ENCODE results near the gene TOGARAM1.

Gene TOGARAM1

DNA sequence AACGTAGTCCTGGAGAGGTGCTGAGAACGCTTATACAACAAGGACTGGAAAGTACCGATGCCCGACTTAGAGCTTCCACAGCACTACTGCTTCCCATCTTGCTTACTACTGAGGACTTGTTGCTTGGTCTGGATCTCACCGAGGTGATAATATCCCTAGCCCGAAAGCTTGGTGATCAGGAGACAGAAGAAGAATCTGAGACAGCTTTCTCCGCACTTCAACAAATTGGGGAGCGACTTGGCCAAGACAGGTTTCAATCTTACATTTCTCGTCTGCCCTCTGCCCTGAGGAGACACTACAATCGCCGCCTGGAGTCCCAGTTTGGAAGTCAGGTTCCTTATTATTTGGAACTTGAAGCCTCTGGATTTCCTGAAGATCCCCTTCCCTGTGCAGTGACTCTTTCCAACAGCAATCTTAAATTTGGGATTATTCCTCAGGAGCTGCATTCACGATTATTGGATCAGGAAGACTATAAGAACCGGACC, 1.1 kb downstream of the TOGARAM1 start:
- Histone ChIP-seq H3K27ac (ENCODE audit: low read depth, low read length) (peak overlapping the region; percentile 88), H3K27me3 (ENCODE audit: control insufficient read depth in 1 of 2, insufficient read depth in 2 of 2, low read length in 2 of 2) (no peaks in the 10 kb centered on the region), H3K9me3 (ENCODE audit: low read length) (no peaks in the 10 kb centered on the region), H3K4me3 (ENCODE audit: low read depth in 1 of 2, low read length in 2 of 2) (peak overlapping the region; percentile 66 to 93), H3K36me3 (ENCODE audit: insufficient read depth, low read length) (no peaks in the 10 kb centered on the region), H3K4me1 (ENCODE audit: insufficient read depth, low read length) (peaks cover 40% of the 10 kb centered on the region), H3K9ac (ENCODE audit: low read length) (peak overlapping the region; percentile 77)

DNA sequence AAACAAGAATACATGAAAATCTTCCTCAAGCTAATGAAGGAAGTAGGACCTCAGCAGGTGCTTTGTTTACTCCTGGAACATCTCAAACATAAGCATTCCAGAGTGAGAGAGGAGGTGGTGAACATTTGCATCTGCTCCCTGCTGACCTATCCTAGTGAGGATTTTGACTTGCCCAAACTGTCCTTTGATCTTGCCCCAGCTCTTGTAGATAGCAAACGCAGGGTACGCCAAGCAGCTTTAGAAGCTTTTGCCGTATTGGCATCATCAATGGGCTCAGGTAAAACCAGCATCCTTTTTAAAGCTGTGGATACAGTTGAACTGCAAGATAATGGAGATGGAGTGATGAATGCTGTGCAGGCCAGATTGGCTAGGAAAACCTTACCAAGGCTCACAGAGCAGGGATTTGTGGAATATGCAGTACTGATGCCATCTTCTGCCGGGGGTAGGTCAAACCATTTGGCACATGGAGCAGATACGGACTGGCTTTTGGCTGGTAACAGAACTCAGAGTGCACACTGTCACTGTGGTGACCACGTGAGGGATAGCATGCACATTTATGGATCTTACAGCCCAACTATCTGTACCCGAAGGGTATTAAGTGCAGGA, 1.9 kb downstream of the TOGARAM1 start:
- Histone ChIP-seq H3K4me1 (ENCODE audit: insufficient read depth, low read length) (peaks cover 35% of the 10 kb centered on the region), H3K4me3 (ENCODE audit: low read depth in 1 of 2, low read length in 2 of 2) (peak overlapping the region; percentile 43 to 93), H3K27me3 (ENCODE audit: control insufficient read depth in 1 of 2, insufficient read depth in 2 of 2, low read length in 2 of 2) (no peaks in the 10 kb centered on the region), H3K9me3 (ENCODE audit: low read length) (no peaks in the 10 kb centered on the region), H3K36me3 (ENCODE audit: insufficient read depth, low read length) (no peaks in the 10 kb centered on the region), H3K27ac (ENCODE audit: low read depth, low read length) (peak overlapping the region; percentile 22), H3K9ac (ENCODE audit: low read length) (peak overlapping the region; percentile 20)

DNA sequence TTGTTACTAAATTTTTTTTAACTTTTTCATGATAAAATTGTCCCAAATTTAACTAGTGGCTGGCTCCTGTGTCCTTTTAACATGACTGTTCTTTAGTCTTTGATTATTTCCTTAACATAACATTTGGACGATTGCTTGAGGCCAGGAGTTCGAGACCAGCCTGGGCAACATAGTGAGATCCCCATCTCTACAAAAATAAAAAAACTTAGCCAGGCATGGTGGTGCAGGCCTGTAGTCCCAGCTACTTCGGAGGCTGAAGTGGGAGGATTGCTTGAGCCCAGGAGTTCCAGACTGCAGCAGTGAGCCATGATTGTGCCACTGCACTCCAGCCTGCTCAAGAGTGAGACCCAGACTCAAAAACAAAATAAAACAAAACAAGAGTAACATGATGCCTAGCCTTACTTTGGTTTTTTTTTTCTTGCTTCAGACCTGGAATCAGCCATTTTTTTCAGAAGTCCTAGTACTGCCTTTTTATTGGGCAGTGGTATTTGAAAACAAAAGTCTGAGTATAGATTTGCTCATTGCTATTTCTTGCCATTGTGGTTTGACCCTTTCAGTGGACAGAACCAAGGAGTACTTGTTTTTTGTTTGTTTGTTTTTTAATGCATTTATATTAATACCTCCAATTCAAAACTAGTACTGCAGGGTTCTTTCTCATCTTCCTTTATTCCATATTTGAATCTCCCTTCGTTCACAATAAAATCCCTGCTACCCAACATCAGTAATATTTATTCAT, 4.8 kb downstream of the TOGARAM1 start:
- Histone ChIP-seq H3K4me3 (ENCODE audit: low read depth in 1 of 2, low read length in 2 of 2) (peak overlapping the region in 1 of 2 donors; percentile 28), H3K4me1 (ENCODE audit: insufficient read depth, low read length) (peaks cover 21% of the 10 kb centered on the region)

GRCh38 chr14:44968714-44969113, 6.7 kb downstream of the TOGARAM1 start:
- Histone ChIP-seq H3K27ac (ENCODE audit: low read depth, low read length) (no peak overlapping the region), H3K4me1 (ENCODE audit: insufficient read depth, low read length) (peaks cover 15% of the 10 kb centered on the region), H3K9me3 (ENCODE audit: low read length) (no peaks in the 10 kb centered on the region), H3K9ac (ENCODE audit: low read length) (no peak overlapping the region), H3K27me3 (ENCODE audit: control insufficient read depth in 1 of 2, insufficient read depth in 2 of 2, low read length in 2 of 2) (no peaks in the 10 kb centered on the region), H3K4me3 (ENCODE audit: low read depth in 1 of 2, low read length in 2 of 2) (peak overlapping the region in 1 of 2 donors; percentile 8), H3K36me3 (ENCODE audit: insufficient read depth, low read length) (no peaks in the 10 kb centered on the region)

More for the DNA sequence above, 4.8 kb downstream of the TOGARAM1 start:
- Histone ChIP-seq H3K27ac (ENCODE audit: low read depth, low read length) (no peak overlapping the region), H3K36me3 (ENCODE audit: insufficient read depth, low read length) (no peaks in the 10 kb centered on the region), H3K27me3 (ENCODE audit: control insufficient read depth in 1 of 2, insufficient read depth in 2 of 2, low read length in 2 of 2) (no peaks in the 10 kb centered on the region), H3K9me3 (ENCODE audit: low read length) (no peaks in the 10 kb centered on the region), H3K9ac (ENCODE audit: low read length) (no peak overlapping the region)

DNA sequence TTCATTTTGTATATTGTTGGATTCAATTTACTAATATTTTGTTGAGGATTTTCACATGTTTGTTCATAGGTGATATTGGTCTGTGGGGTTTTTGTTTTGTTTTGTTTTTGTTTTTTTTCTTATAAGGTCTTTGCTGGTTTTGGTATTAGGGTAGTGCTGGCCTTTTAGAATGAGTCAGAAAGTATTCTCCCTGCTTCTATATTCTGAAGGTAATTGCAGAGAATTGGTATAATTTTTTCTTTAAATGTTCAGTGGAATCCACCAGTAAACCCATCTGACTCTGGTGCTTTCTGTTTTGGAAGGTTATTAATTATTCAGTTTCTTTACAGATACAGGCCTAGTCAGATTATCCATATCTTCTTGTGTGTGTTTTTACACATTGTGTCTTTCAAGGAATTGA, 8.9 kb downstream of the TOGARAM1 start:
- Histone ChIP-seq H3K9ac (ENCODE audit: low read length) (no peak overlapping the region), H3K4me1 (ENCODE audit: insufficient read depth, low read length) (peaks cover 10% of the 10 kb centered on the region), H3K36me3 (ENCODE audit: insufficient read depth, low read length) (no peaks in the 10 kb centered on the region), H3K27ac (ENCODE audit: low read depth, low read length) (no peak overlapping the region), H3K9me3 (ENCODE audit: low read length) (no peaks in the 10 kb centered on the region), H3K4me3 (ENCODE audit: low read depth in 1 of 2, low read length in 2 of 2) (no peak overlapping the region), H3K27me3 (ENCODE audit: control insufficient read depth in 1 of 2, insufficient read depth in 2 of 2, low read length in 2 of 2) (no peaks in the 10 kb centered on the region)

GRCh38 chr14:44971459-44971858, 9.5 kb downstream of the TOGARAM1 start:
- peaks cover 10% of the 10 kb centered on the region for H3K4me1 ChIP-seq (ENCODE audit: insufficient read depth, low read length)
- no peaks in the 10 kb centered on the region for H3K9me3 ChIP-seq (ENCODE audit: low read length)
- H3K4me3 ChIP-seq (ENCODE audit: low read depth in 1 of 2, low read length in 2 of 2): no peak overlapping the region
- H3K27me3 ChIP-seq (ENCODE audit: control insufficient read depth in 1 of 2, insufficient read depth in 2 of 2, low read length in 2 of 2): no peaks in the 10 kb centered on the region
- no peak overlapping the region for H3K27ac ChIP-seq (ENCODE audit: low read depth, low read length)
- H3K9ac ChIP-seq (ENCODE audit: low read length): no peak overlapping the region
- H3K36me3 ChIP-seq (ENCODE audit: insufficient read depth, low read length): no peaks in the 10 kb centered on the region

GRCh38 chr14:44979273-44979672, 17.3 kb downstream of the TOGARAM1 start:
- H3K4me3 ChIP-seq (ENCODE audit: low read depth in 1 of 2, low read length in 2 of 2): no peak overlapping the region
- H3K36me3 ChIP-seq (ENCODE audit: insufficient read depth, low read length): no peaks in the 10 kb centered on the region
- peaks cover 4% of the 10 kb centered on the region for H3K4me1 ChIP-seq (ENCODE audit: insufficient read depth, low read length)
- no peak overlapping the region for H3K9ac ChIP-seq (ENCODE audit: low read length)
- H3K27me3 ChIP-seq (ENCODE audit: control insufficient read depth in 1 of 2, insufficient read depth in 2 of 2, low read length in 2 of 2): no peaks in the 10 kb centered on the region
- no peaks in the 10 kb centered on the region for H3K9me3 ChIP-seq (ENCODE audit: low read length)
- no peak overlapping the region for H3K27ac ChIP-seq (ENCODE audit: low read depth, low read length)

GRCh38 chr14:44979740-44980356, 17.9 kb downstream of the TOGARAM1 start:
- Histone ChIP-seq H3K4me3 (ENCODE audit: low read depth in 1 of 2, low read length in 2 of 2) (no peak overlapping the region), H3K27me3 (ENCODE audit: control insufficient read depth in 1 of 2, insufficient read depth in 2 of 2, low read length in 2 of 2) (no peaks in the 10 kb centered on the region), H3K9me3 (ENCODE audit: low read length) (no peaks in the 10 kb centered on the region), H3K27ac (ENCODE audit: low read depth, low read length) (no peak overlapping the region), H3K9ac (ENCODE audit: low read length) (no peak overlapping the region), H3K4me1 (ENCODE audit: insufficient read depth, low read length) (peaks cover 4% of the 10 kb centered on the region), H3K36me3 (ENCODE audit: insufficient read depth, low read length) (no peaks in the 10 kb centered on the region)

DNA sequence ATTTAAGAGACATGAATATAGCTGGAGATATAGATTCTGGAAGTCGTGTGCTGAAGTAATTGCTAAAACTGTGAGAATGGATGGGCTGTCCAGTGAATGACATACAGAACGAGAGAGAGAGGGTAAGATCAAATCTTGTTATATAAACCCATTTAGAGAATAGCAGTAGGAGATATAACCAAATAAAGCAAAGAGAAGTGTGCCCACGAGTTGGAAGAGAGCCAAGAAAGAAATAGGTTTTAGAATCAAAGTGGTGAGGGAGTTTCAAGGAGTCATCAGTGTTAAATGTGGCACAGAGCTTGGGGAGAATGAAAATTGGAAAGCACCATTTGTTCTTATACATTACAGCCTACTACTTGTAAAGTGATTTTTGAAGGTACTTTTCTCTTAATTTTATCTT, 19.2 kb downstream of the TOGARAM1 start:
- no peak overlapping the region for H3K4me3 ChIP-seq (ENCODE audit: low read depth in 1 of 2, low read length in 2 of 2)
- no peaks in the 10 kb centered on the region for H3K9me3 ChIP-seq (ENCODE audit: low read length)
- H3K27ac ChIP-seq (ENCODE audit: low read depth, low read length): no peak overlapping the region
- no peak overlapping the region for H3K9ac ChIP-seq (ENCODE audit: low read length)
- no peaks in the 10 kb centered on the region for H3K36me3 ChIP-seq (ENCODE audit: insufficient read depth, low read length)
- H3K27me3 ChIP-seq (ENCODE audit: control insufficient read depth in 1 of 2, insufficient read depth in 2 of 2, low read length in 2 of 2): no peaks in the 10 kb centered on the region
- H3K4me1 ChIP-seq (ENCODE audit: insufficient read depth, low read length): peaks cover 4% of the 10 kb centered on the region

GRCh38 chr14:44982594-44982993, 20.6 kb downstream of the TOGARAM1 start:
- H3K4me3 ChIP-seq (ENCODE audit: low read depth in 1 of 2, low read length in 2 of 2): no peak overlapping the region
- H3K27ac ChIP-seq (ENCODE audit: low read depth, low read length): no peak overlapping the region
- H3K4me1 ChIP-seq (ENCODE audit: insufficient read depth, low read length): peaks cover 4% of the 10 kb centered on the region
- no peaks in the 10 kb centered on the region for H3K27me3 ChIP-seq (ENCODE audit: control insufficient read depth in 1 of 2, insufficient read depth in 2 of 2, low read length in 2 of 2)
- no peaks in the 10 kb centered on the region for H3K36me3 ChIP-seq (ENCODE audit: insufficient read depth, low read length)
- H3K9me3 ChIP-seq (ENCODE audit: low read length): no peaks in the 10 kb centered on the region
- H3K9ac ChIP-seq (ENCODE audit: low read length): no peak overlapping the region

- no peaks in the 10 kb centered on the region for H3K36me3 ChIP-seq (ENCODE audit: insufficient read depth, low read length)
- H3K9ac ChIP-seq (ENCODE audit: low read length): no peak overlapping the region
- H3K9me3 ChIP-seq (ENCODE audit: low read length): no peaks in the 10 kb centered on the region
- H3K4me1 ChIP-seq (ENCODE audit: insufficient read depth, low read length): no peaks in the 10 kb centered on the region
- H3K4me3 ChIP-seq (ENCODE audit: low read depth in 1 of 2, low read length in 2 of 2): no peak overlapping the region
- H3K27ac ChIP-seq (ENCODE audit: low read depth, low read length): no peak overlapping the region
- no peaks in the 10 kb centered on the region for H3K27me3 ChIP-seq (ENCODE audit: control insufficient read depth in 1 of 2, insufficient read depth in 2 of 2, low read length in 2 of 2)
Measured at GRCh38 chr14:44988694-44989093, 26.7 kb downstream of the TOGARAM1 start.
